ENCODE measurements around the gene CDH13.

CDH13 gene

GRCh38 chr16:83727018-83727417 is 1100.2 kb downstream of the CDH13 start:
- no peaks in the 10 kb centered on the region for H3K27me3 ChIP-seq (ENCODE audit: control insufficient read depth in 1 of 2, insufficient read depth in 2 of 2, low read length in 2 of 2)
- H3K9ac ChIP-seq (ENCODE audit: low read length) = no peak overlapping the region
- H3K4me1 ChIP-seq (ENCODE audit: insufficient read depth, low read length) = no peaks in the 10 kb centered on the region
- no peak overlapping the region for H3K27ac ChIP-seq (ENCODE audit: low read depth, low read length)
- no peaks in the 10 kb centered on the region for H3K36me3 ChIP-seq (ENCODE audit: insufficient read depth, low read length)
- no peak overlapping the region for H3K4me3 ChIP-seq (ENCODE audit: low read depth in 1 of 2, low read length in 2 of 2)
- H3K9me3 ChIP-seq (ENCODE audit: low read length) = no peaks in the 10 kb centered on the region

GRCh38 chr16:83727751-83728352 is 1101.1 kb downstream of the CDH13 start:
- Histone ChIP-seq H3K4me3 (ENCODE audit: low read depth in 1 of 2, low read length in 2 of 2) (no peak overlapping the region), H3K9ac (ENCODE audit: low read length) (no peak overlapping the region), H3K27me3 (ENCODE audit: control insufficient read depth in 1 of 2, insufficient read depth in 2 of 2, low read length in 2 of 2) (no peaks in the 10 kb centered on the region), H3K27ac (ENCODE audit: low read depth, low read length) (no peak overlapping the region), H3K9me3 (ENCODE audit: low read length) (no peaks in the 10 kb centered on the region), H3K4me1 (ENCODE audit: insufficient read depth, low read length) (no peaks in the 10 kb centered on the region), H3K36me3 (ENCODE audit: insufficient read depth, low read length) (no peaks in the 10 kb centered on the region)

- H3K4me1 ChIP-seq (ENCODE audit: insufficient read depth, low read length) = no peaks in the 10 kb centered on the region
- H3K9ac ChIP-seq (ENCODE audit: low read length) = no peak overlapping the region
- H3K36me3 ChIP-seq (ENCODE audit: insufficient read depth, low read length) = no peaks in the 10 kb centered on the region
- H3K9me3 ChIP-seq (ENCODE audit: low read length) = no peaks in the 10 kb centered on the region
- H3K27me3 ChIP-seq (ENCODE audit: control insufficient read depth in 1 of 2, insufficient read depth in 2 of 2, low read length in 2 of 2) = no peaks in the 10 kb centered on the region
- H3K27ac ChIP-seq (ENCODE audit: low read depth, low read length) = no peak overlapping the region
- no peak overlapping the region for H3K4me3 ChIP-seq (ENCODE audit: low read depth in 1 of 2, low read length in 2 of 2)
Observed at GRCh38 chr16:83728492-83728891, 1101.7 kb downstream of the CDH13 start.

- Histone ChIP-seq H3K27ac (ENCODE audit: low read depth, low read length) (no peak overlapping the region), H3K9me3 (ENCODE audit: low read length) (no peaks in the 10 kb centered on the region), H3K27me3 (ENCODE audit: control insufficient read depth in 1 of 2, insufficient read depth in 2 of 2, low read length in 2 of 2) (no peaks in the 10 kb centered on the region), H3K36me3 (ENCODE audit: insufficient read depth, low read length) (no peaks in the 10 kb centered on the region), H3K4me1 (ENCODE audit: insufficient read depth, low read length) (no peaks in the 10 kb centered on the region), H3K9ac (ENCODE audit: low read length) (no peak overlapping the region), H3K4me3 (ENCODE audit: low read depth in 1 of 2, low read length in 2 of 2) (no peak overlapping the region)
Observed at GRCh38 chr16:83730812-83731211, 1104.0 kb downstream of the CDH13 start.

GRCh38 chr16:83732536-83732935 is 1105.8 kb downstream of the CDH13 start:
- H3K9me3 ChIP-seq (ENCODE audit: low read length) = no peaks in the 10 kb centered on the region
- H3K36me3 ChIP-seq (ENCODE audit: insufficient read depth, low read length) = no peaks in the 10 kb centered on the region
- H3K4me1 ChIP-seq (ENCODE audit: insufficient read depth, low read length) = no peaks in the 10 kb centered on the region
- no peak overlapping the region for H3K4me3 ChIP-seq (ENCODE audit: low read depth in 1 of 2, low read length in 2 of 2)
- no peak overlapping the region for H3K9ac ChIP-seq (ENCODE audit: low read length)
- H3K27ac ChIP-seq (ENCODE audit: low read depth, low read length) = no peak overlapping the region
- H3K27me3 ChIP-seq (ENCODE audit: control insufficient read depth in 1 of 2, insufficient read depth in 2 of 2, low read length in 2 of 2) = no peaks in the 10 kb centered on the region

- no peak overlapping the region for H3K27ac ChIP-seq (ENCODE audit: low read depth, low read length)
- H3K27me3 ChIP-seq (ENCODE audit: control insufficient read depth in 1 of 2, insufficient read depth in 2 of 2, low read length in 2 of 2) = no peaks in the 10 kb centered on the region
- H3K9me3 ChIP-seq (ENCODE audit: low read length) = no peaks in the 10 kb centered on the region
- H3K36me3 ChIP-seq (ENCODE audit: insufficient read depth, low read length) = no peaks in the 10 kb centered on the region
- H3K4me3 ChIP-seq (ENCODE audit: low read depth in 1 of 2, low read length in 2 of 2) = no peak overlapping the region
- H3K9ac ChIP-seq (ENCODE audit: low read length) = no peak overlapping the region
- no peaks in the 10 kb centered on the region for H3K4me1 ChIP-seq (ENCODE audit: insufficient read depth, low read length)
Observed at GRCh38 chr16:83733301-83733700, 1106.5 kb downstream of the CDH13 start.

GRCh38 chr16:83734136-83734535 is 1107.4 kb downstream of the CDH13 start:
- H3K9me3 ChIP-seq (ENCODE audit: low read length) = no peaks in the 10 kb centered on the region
- H3K36me3 ChIP-seq (ENCODE audit: insufficient read depth, low read length) = no peaks in the 10 kb centered on the region
- H3K4me1 ChIP-seq (ENCODE audit: insufficient read depth, low read length) = no peaks in the 10 kb centered on the region
- H3K4me3 ChIP-seq (ENCODE audit: low read depth in 1 of 2, low read length in 2 of 2) = no peak overlapping the region
- H3K9ac ChIP-seq (ENCODE audit: low read length) = no peak overlapping the region
- no peak overlapping the region for H3K27ac ChIP-seq (ENCODE audit: low read depth, low read length)
- no peaks in the 10 kb centered on the region for H3K27me3 ChIP-seq (ENCODE audit: control insufficient read depth in 1 of 2, insufficient read depth in 2 of 2, low read length in 2 of 2)

GRCh38 chr16:83737729-83738354 is 1111.1 kb downstream of the CDH13 start:
- no peaks in the 10 kb centered on the region for H3K36me3 ChIP-seq (ENCODE audit: insufficient read depth, low read length)

GRCh38 chr16:83738923-83739503 is 1112.2 kb downstream of the CDH13 start:
- Histone ChIP-seq H3K4me1 (ENCODE audit: insufficient read depth, low read length) (no peaks in the 10 kb centered on the region), H3K27me3 (ENCODE audit: control insufficient read depth in 1 of 2, insufficient read depth in 2 of 2, low read length in 2 of 2) (no peaks in the 10 kb centered on the region), H3K9me3 (ENCODE audit: low read length) (no peaks in the 10 kb centered on the region), H3K9ac (ENCODE audit: low read length) (no peak overlapping the region), H3K27ac (ENCODE audit: low read depth, low read length) (no peak overlapping the region), H3K4me3 (ENCODE audit: low read depth in 1 of 2, low read length in 2 of 2) (no peak overlapping the region), H3K36me3 (ENCODE audit: insufficient read depth, low read length) (no peaks in the 10 kb centered on the region)

More at GRCh38 chr16:83737729-83738354, 1111.1 kb downstream of the CDH13 start:
- Histone ChIP-seq H3K9ac (ENCODE audit: low read length) (no peak overlapping the region), H3K9me3 (ENCODE audit: low read length) (no peaks in the 10 kb centered on the region), H3K4me1 (ENCODE audit: insufficient read depth, low read length) (no peaks in the 10 kb centered on the region), H3K4me3 (ENCODE audit: low read depth in 1 of 2, low read length in 2 of 2) (no peak overlapping the region), H3K27ac (ENCODE audit: low read depth, low read length) (no peak overlapping the region), H3K27me3 (ENCODE audit: control insufficient read depth in 1 of 2, insufficient read depth in 2 of 2, low read length in 2 of 2) (no peaks in the 10 kb centered on the region)

GRCh38 chr16:83742124-83742899 is 1115.5 kb downstream of the CDH13 start:
- no peak overlapping the region for H3K4me3 ChIP-seq (ENCODE audit: low read depth in 1 of 2, low read length in 2 of 2)
- no peak overlapping the region for H3K9ac ChIP-seq (ENCODE audit: low read length)

GRCh38 chr16:83743241-83743640 is 1116.5 kb downstream of the CDH13 start:
- Histone ChIP-seq H3K27ac (ENCODE audit: low read depth, low read length) (no peak overlapping the region), H3K4me3 (ENCODE audit: low read depth in 1 of 2, low read length in 2 of 2) (no peak overlapping the region), H3K27me3 (ENCODE audit: control insufficient read depth in 1 of 2, insufficient read depth in 2 of 2, low read length in 2 of 2) (no peaks in the 10 kb centered on the region), H3K9ac (ENCODE audit: low read length) (no peak overlapping the region), H3K36me3 (ENCODE audit: insufficient read depth, low read length) (no peaks in the 10 kb centered on the region), H3K9me3 (ENCODE audit: low read length) (no peaks in the 10 kb centered on the region), H3K4me1 (ENCODE audit: insufficient read depth, low read length) (no peaks in the 10 kb centered on the region)

More at GRCh38 chr16:83742124-83742899, 1115.5 kb downstream of the CDH13 start:
- no peak overlapping the region for H3K27ac ChIP-seq (ENCODE audit: low read depth, low read length)
- no peaks in the 10 kb centered on the region for H3K27me3 ChIP-seq (ENCODE audit: control insufficient read depth in 1 of 2, insufficient read depth in 2 of 2, low read length in 2 of 2)
- no peaks in the 10 kb centered on the region for H3K36me3 ChIP-seq (ENCODE audit: insufficient read depth, low read length)
- no peaks in the 10 kb centered on the region for H3K4me1 ChIP-seq (ENCODE audit: insufficient read depth, low read length)
- H3K9me3 ChIP-seq (ENCODE audit: low read length) = no peaks in the 10 kb centered on the region

Data from muscle layer of colon (tissue), 2 donors.